AG04449 (cell line): Measurements from ENCODE around the gene SYT7.

ENCODE experiments used
- CTCF ChIA-PET: fragments of 350-600 bp; formaldehyde crosslinking; extraction: SDS; loops from one replicate; lab custom pipeline; 2021; ENCODE audit warnings: antibody characterized with exemption; lab: Yijun Ruan, JAX
- POLR2A ChIA-PET: fragments of 400-600, 350-600 bp; formaldehyde crosslinking; extraction: SDS; loops from one replicate; lab custom pipeline; 2020; ENCODE audit warnings: antibody characterized with exemption, inconsistent platforms; lab: Yijun Ruan, JAX
- DNase-seq: peaks from one replicate; pipeline ENCODE4 v3.0.0-alpha.2; 2010; ENCODE audit warnings: low read depth, low spot score
- H3K4me3 ChIP-seq: 2 replicates; pipeline ENCODE4 v1.5.1; 2011; ENCODE audit warnings: low read depth, mild to moderate bottlenecking, control low read depth, low read length
- CTCF ChIP-seq: IDR thresholded peaks from one replicate; pipeline ENCODE4 v1.5.1; 2011; ENCODE audit warnings: mild to moderate bottlenecking, moderate library complexity, low read length, control low read depth, inconsistent platforms; ENCODE audit not compliant: insufficient read depth; ENCODE audit errors: missing control alignments

Gene SYT7

DNA sequence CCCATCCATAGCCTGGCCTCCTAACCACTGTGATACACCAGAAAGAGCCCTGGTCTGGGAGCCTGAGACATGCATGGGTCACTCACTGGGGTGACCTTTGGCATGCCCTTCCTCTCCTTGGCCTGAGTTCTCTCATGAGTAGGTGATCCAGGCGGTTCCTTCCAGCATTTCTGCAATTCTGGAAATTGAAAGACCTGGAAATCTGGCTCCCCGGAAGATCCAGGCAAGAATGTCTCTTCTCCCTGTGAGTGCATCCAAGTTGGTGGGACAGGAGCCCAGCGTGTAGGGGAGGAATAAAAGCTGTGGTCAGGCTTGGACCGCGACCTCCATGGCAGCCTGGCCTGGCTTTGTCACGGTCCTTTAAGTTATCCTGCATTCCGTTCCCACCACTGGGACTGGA lies 16.1 kb upstream of the SYT7 start:
- DNase-seq = no peak
- ChIA-PET CTCF (interaction anchor here (1.0 to 1.7 kb wide), 3 partner anchors 9 to 21 kb away, joined by 3 to 8 read pairs (median 4); partner anchors contain the start of gene SYT7), POLR2A (no interaction called here)
- TF ChIP-seq CTCF = no peak
- H3K4me3 ChIP-seq = no peak overlapping the region

GRCh38 chr11:61596542-61596941 lies 15.7 kb upstream of the SYT7 start:
- no peak for TF ChIP-seq CTCF
- ChIA-PET POLR2A (no interaction called here), CTCF (interaction anchor here (1.1 to 1.7 kb wide), 2 partner anchors 9 to 15 kb away, joined by 4 to 8 read pairs; partner anchors contain the start of gene SYT7)
- no peak for DNase-seq
- no peak overlapping the region for H3K4me3 ChIP-seq

GRCh38 chr11:61594907-61595257 lies 14.0 kb upstream of the SYT7 start:
- no peak for DNase-seq
- no peak overlapping the region for H3K4me3 ChIP-seq
- ChIA-PET POLR2A (no interaction called here), CTCF (no interaction called here)
- no peak for TF ChIP-seq CTCF

GRCh38 chr11:61593151-61593550 lies 12.3 kb upstream of the SYT7 start:
- no peak for TF ChIP-seq CTCF
- ChIA-PET CTCF (interaction anchor here (1.3 to 2.3 kb wide), 4 partner anchors 10 to 147 kb away, joined by 4 to 6 read pairs (median 6); no protein-coding TSS in a partner anchor), POLR2A (no interaction called here)

GRCh38 chr11:61592176-61592575 lies 11.3 kb upstream of the SYT7 start:
- CTCF ChIA-PET = interaction anchor here (1.0 to 2.3 kb wide), 5 partner anchors 11 to 146 kb away, joined by 3 to 7 read pairs (median 6); partner anchors contain the start of gene SYT7

More at GRCh38 chr11:61593151-61593550, 12.3 kb upstream of the SYT7 start:
- H3K4me3 ChIP-seq = no peak overlapping the region
- DNase-seq = no peak

GRCh38 chr11:61589961-61590360 lies 9.1 kb upstream of the SYT7 start:
- POLR2A ChIA-PET = no interaction called here
- no peak for DNase-seq
- CTCF ChIA-PET = interaction anchor here (1.1 to 2.5 kb wide), 4 partner anchors 9 to 72 kb away, joined by 3 to 10 read pairs (median 7); partner anchors contain the start of gene SYT7
- H3K4me3 ChIP-seq = no peak overlapping the region
- TF ChIP-seq CTCF = no peak

More at GRCh38 chr11:61592176-61592575, 11.3 kb upstream of the SYT7 start:
- DNase-seq = no peak
- H3K4me3 ChIP-seq = no peak overlapping the region
- TF ChIP-seq CTCF = no peak
- POLR2A ChIA-PET = no interaction called here
